Stimulated activated CD8-positive, alpha-beta memory T cell treated with anti-CD3 and anti-CD28 coated beads, Interleukin-12 subunit alpha, Interleukin-12 subunit beta, amount 100 ng/mL, for 1 hour (primary cell): ENCODE data around the gene UBE2N.
"Not testable (repeated sequence)": the region's sequence is repeated elsewhere in the genome, so short reads cannot be mapped to it uniquely, and the experiment has no call there.

Source experiments
- DNase-seq: peaks from one replicate; pipeline ENCODE4 v3.0.0-alpha.2; 2020; ENCODE audit warnings: low read depth

UBE2N gene

GRCh38 chr12:93443576-93443975, 1.8 kb upstream of the UBE2N start:
- DNase-seq = no peak

DNA sequence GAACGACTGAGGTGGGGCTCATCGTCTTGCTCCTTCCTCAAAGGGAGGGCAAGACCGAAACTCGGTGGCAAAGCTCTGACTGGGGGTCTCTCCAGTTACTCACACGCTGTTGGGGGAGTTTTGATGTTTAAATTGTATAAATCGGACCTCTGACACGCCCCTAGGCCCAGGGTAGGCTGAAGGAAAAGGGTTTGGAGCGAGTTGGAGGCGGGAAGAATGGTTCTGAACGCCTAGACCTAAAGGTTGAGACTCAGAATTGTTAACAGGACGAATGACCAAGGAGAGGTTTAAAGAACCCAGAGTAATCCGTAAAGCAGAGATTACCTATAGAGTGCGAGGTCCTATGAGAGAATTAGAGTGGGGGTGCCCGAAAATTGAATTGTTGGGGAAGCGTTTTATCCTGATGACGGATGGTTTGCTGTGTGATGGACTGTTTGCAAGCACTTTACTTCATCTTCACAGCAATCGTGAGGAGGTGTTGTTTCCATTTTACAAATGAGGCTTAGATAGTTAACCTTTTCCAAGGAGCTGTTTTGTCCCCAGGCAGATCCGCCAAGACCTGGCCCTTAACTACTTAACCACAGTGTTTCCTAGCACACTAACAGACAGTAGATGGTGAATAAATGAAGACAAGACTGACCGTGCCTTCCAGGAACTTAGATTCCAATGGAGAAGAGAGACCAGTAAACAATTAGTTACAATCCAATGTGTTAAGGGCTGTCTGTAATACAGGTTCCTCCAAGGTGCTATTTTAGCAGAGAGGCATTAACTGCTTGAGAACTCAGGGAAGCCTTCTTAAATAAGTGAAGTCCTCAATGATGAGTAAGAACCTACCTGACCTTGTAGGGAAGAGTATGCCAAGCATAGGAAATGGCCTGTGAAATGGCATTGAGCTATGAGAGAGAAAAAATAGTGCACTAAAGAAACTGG, 929 bp upstream of the UBE2N start:
- no peak for DNase-seq

- DNase-seq = peak; percentile 9
Measured at GRCh38 chr12:93441081-93441616, 598 bp downstream of the UBE2N start.

- no peak for DNase-seq
Measured at GRCh38 chr12:93440043-93440835, 1.5 kb downstream of the UBE2N start.

GRCh38 chr12:93438266-93439050, 3.3 kb downstream of the UBE2N start:
- no peak for DNase-seq

DNA sequence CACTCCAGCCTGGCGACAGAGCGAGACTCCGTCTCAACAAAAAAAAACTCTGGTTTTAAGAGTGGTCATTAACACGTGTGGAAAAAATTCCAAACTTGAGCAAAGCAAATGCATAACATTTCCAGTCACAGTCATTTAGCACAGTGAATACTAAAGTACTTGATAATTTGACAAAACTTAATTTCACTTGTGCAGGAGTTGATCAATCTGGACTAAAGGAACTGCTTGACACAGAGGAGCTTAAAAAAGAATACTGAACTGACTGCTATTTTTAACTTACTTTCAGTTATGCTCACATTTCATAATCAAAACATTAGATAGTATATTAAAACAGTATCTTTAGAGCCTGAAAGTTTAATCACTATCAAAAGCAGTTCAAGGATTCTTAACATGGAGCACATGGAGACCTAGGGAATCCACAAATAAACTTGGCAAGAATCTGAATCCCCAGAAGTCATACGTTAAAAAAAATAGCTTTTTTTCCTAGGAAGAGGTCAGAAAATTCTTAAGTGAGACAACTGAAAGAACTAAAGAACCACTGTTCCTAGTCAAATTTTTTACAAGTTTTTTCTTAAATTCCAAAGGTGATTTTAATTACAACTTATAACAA, 7.4 kb downstream of the UBE2N start:
- DNase-seq = no peak

DNA sequence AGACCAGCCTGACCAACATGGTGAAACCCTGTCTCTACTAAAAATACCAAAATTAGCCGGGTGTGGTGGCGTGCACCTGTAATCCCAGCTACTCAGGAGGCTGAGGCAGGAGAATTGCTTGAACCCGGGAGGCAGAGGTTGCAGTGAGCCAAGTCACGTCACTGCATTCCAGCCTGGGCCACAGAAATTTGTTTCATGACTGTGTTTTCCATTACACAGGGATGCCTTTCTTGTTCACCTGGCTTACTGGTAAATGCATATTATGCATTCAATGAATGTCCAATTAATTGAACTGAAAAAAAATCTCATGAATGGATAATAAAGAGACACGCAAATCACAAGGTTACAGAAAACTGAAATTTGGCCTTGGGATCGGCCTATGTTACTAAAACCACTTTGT, 9.7 kb downstream of the UBE2N start:
- not testable (repeated sequence) for DNase-seq

GRCh38 chr12:93430280-93430679, 11.5 kb downstream of the UBE2N start:
- no peak for DNase-seq

DNA sequence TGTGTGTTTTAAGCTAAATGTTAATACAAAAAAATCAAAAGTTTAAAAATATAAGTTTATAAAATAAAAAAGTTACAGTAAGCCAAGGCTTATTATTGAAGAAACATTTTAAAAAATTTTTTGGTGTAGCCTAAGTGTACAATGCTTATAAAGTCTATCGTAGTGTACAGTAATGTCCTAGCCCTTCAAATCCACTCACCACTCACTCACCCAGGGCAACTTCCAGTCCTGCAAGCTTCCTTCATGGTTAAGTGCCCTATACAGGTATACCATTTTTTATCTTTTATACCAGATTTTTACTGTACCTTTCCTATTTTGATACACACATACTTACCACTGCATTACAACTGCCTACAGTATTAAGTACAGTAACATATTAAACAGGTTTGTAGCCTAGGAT, 11.9 kb downstream of the UBE2N start:
- DNase-seq = no peak

- no peak for DNase-seq
Measured at GRCh38 chr12:93429448-93429847, 12.3 kb downstream of the UBE2N start.

- DNase-seq = no peak
Measured at GRCh38 chr12:93427779-93428564, 13.8 kb downstream of the UBE2N start.

- no peak for DNase-seq
Measured at GRCh38 chr12:93426412-93426805, 15.3 kb downstream of the UBE2N start.

- DNase-seq = no peak
Measured at GRCh38 chr12:93425736-93426411, 15.9 kb downstream of the UBE2N start.

- no peak for DNase-seq
Measured at GRCh38 chr12:93422050-93422449, 19.7 kb downstream of the UBE2N start.

DNA sequence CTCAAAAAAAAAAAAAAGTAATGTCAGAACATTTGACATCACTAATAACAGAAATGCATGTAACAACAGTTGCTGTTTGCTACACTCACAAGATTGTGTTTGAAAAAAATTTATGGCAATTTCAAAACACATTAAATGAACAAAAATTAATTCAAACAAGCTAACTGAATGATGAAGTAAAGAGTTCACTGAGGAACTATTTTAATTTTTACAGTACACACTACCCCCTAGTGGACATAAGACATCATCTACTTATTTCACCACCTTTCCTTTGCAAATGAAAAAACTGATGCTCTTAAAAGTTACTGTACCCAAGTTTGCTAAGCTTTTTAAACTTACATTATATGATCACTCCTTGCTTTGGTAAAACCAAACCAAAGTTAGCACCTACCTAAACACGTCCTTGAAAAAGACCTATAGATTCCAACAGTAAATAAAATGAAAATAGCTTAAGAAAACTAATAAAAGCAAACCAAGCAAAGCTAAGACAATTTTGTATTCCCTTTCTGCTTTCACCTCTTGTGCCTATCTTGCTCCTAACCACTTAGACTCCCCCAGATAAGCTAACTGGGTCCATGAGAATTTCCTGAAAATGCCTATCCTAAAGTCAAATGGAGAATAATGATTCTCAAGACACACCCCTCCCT, 22.2 kb downstream of the UBE2N start:
- DNase-seq = no peak

- no peak for DNase-seq
Measured at GRCh38 chr12:93417967-93418480, 23.7 kb downstream of the UBE2N start.

GRCh38 chr12:93415723-93416464, 25.9 kb downstream of the UBE2N start:
- no peak for DNase-seq

GRCh38 chr12:93413064-93413463, 28.7 kb downstream of the UBE2N start:
- no peak for DNase-seq

- DNase-seq = not testable (repeated sequence)
Measured at GRCh38 chr12:93412396-93412795, 29.4 kb downstream of the UBE2N start.
